ENCODE results near the gene NINJ2. TPM values are rescaled to one million over a fixed set of nuclear protein-coding genes. Genes with fewer than 3 reads are reported as not detected.

NINJ2 gene
- total RNA-seq, 1 experiment from 2014 or later = 0.24 TPM

- WGBS (ENCODE audit: extremely low coverage, insufficient read length, low lambda C conversion rate) = no CpG with 5 or more reads among the region's 4 CpGs
Measured at GRCh38 chr12:558580-558979, 104.7 kb downstream of the NINJ2 start.

More at GRCh38 chr12:558580-558979, 104.7 kb downstream of the NINJ2 start:
- Histone ChIP-seq H2BK15ac (ENCODE audit: low read depth, low read length) (no peak overlapping the region), H4K8ac (replicated peaks; ENCODE audit: insufficient read length, low read depth, low read length) (no peak overlapping the region), H4K91ac (ENCODE audit: insufficient read length, low read depth, low read length) (no peak overlapping the region), H3K23me2 (ENCODE audit: insufficient read length, low read depth, low read length, poor library complexity, severe bottlenecking) (no peaks in the 10 kb centered on the region), H3K9ac (ENCODE audit: extremely low read depth, insufficient read length, low read length) (no peak overlapping the region), H3K4me2 (ENCODE audit: insufficient read depth, insufficient read length, low read length) (no peak overlapping the region), H2AFZ (ENCODE audit: low read length) (no peak overlapping the region), H3K4ac (ENCODE audit: low read depth, low read length) (no peak overlapping the region), H3K18ac (ENCODE audit: insufficient read length, low read depth, low read length) (no peak overlapping the region), H3K9me3 (ENCODE audit: control insufficient read depth, low read depth, low read length) (no peaks in the 10 kb centered on the region), H3K27me3 (ENCODE audit: insufficient read depth, low read length) (no peaks in the 10 kb centered on the region), H4K5ac (ENCODE audit: insufficient read length, low read depth, low read length) (no peak overlapping the region), H3K79me2 (ENCODE audit: insufficient read depth, low read length) (no peaks in the 10 kb centered on the region), H2AK5ac (ENCODE audit: insufficient read length, low read length) (no peak overlapping the region), H3K23ac (ENCODE audit: insufficient read length, low read depth, low read length) (no peak overlapping the region), H3K27ac (ENCODE audit: insufficient read length, low read depth, low read length) (no peak overlapping the region), H3K79me1 (ENCODE audit: insufficient read depth, low read depth, low read length, poor library complexity, severe bottlenecking) (no peaks in the 10 kb centered on the region), H3K56ac (ENCODE audit: insufficient read length, low read depth, low read length) (no peak overlapping the region), H4K20me1 (ENCODE audit: control insufficient read depth, insufficient read depth, insufficient read length) (no peaks in the 10 kb centered on the region), H3T11ph (ENCODE audit: low read length) (no peak overlapping the region), H2BK20ac (ENCODE audit: low read depth, low read length, poor library complexity, severe bottlenecking) (no peak overlapping the region), H3K4me1 (ENCODE audit: insufficient read depth, low read length) (no peaks in the 10 kb centered on the region), H2BK5ac (ENCODE audit: insufficient read length, low read length) (no peak overlapping the region), H3K14ac (ENCODE audit: insufficient read depth, low read length) (no peak overlapping the region), H2BK12ac (ENCODE audit: insufficient read length, low read depth, low read length) (no peak overlapping the region), H2BK120ac (ENCODE audit: low read depth, low read length, poor library complexity, severe bottlenecking) (no peak overlapping the region)
- no peaks in the 10 kb centered on the region for H3K9me3 Mint-ChIP-seq
- H3K4me3 Mint-ChIP-seq = 0 out of 5 replicates have a peak overlapping the region, but pooled peaks of 1 of the 2 experiments have one; percentile 13
- no peaks in the 10 kb centered on the region for H3K4me1 Mint-ChIP-seq
- TF ChIP-seq CTCF (conservative IDR thresholded peaks at IDR 0.05) = no peak
- DNase-seq = no peak
- H3K36me3 Mint-ChIP-seq (ENCODE audit: insufficient read depth in 1 of 3, low read depth in 3 of 3) = peaks cover 0 to 12% (median 6%) of the 10 kb centered on the region in 3 experiments; a peak in 6 of 7 replicates
- H3K27ac Mint-ChIP-seq = peak overlapping the region in 1 of 3 experiments; percentile 70; a peak in 1 of 7 replicates
- H3K27me3 Mint-ChIP-seq (ENCODE audit: low read depth) = no peaks in the 10 kb centered on the region

Measured in H9 (cell line).